ENCODE data around the gene MCM8.

Gene MCM8

GRCh38 chr20:6006603-6006949 lies 56.1 kb downstream of the MCM8 start:
- H3F3A ChIP-seq (ENCODE audit: insufficient read depth, low read length), result peaks cover 10% of the 10 kb centered on the region
- H3K4me1 ChIP-seq (ENCODE audit: low read length), result peaks cover 12% of the 10 kb centered on the region; the same call in 1 of the 2 replicates
- peak overlapping the region; percentile 87; the same call in 1 of the 2 replicates for H2AFZ ChIP-seq (ENCODE audit: low read length)
- no peak for DNase-seq
- H3K9me3 ChIP-seq (replicated peaks; ENCODE audit: insufficient read depth, low read length), result no peaks in the 10 kb centered on the region
- no peaks in the 10 kb centered on the region for H4K20me1 ChIP-seq (ENCODE audit: insufficient read depth, low read length)
- H3K27ac ChIP-seq (ENCODE audit: low read length), result no peak overlapping the region
- H3K9ac ChIP-seq (ENCODE audit: low read length), result peak overlapping the region; percentile 51; the same call in 1 of the 2 replicates
- TF ChIP-seq EZH2phosphoT487 (IDR thresholded peaks at IDR 0.05; ENCODE audit: low read length), result no peak
- TF ChIP-seq CTCF (IDR thresholded peaks at IDR 0.05; ENCODE audit: low read length), result no peak
- TF ChIP-seq EZH2 (optimal IDR thresholded peaks at IDR 0.05; ENCODE audit: low read depth, low read length), result no peak
- H3K36me3 ChIP-seq (replicated peaks; ENCODE audit: insufficient read depth, low read length), result peaks cover 4% of the 10 kb centered on the region; the same call in 1 of the 2 replicates
- H3K4me2 ChIP-seq (ENCODE audit: low read depth, low read length), result peak overlapping the region; percentile 82
- H3K9me2 ChIP-seq (replicated peaks; ENCODE audit: insufficient read depth, low read length), result no peaks in the 10 kb centered on the region
- H3K4me3 ChIP-seq (ENCODE audit: low read length), result peak overlapping the region; percentile 70
- H3K27me3 ChIP-seq (replicated peaks; ENCODE audit: insufficient read depth, low read length), result no peaks in the 10 kb centered on the region
- peaks cover 41% of the 10 kb centered on the region for H3K79me2 ChIP-seq (ENCODE audit: low read length)

GRCh38 chr20:6007094-6007528 lies 56.7 kb downstream of the MCM8 start:
- H2AFZ ChIP-seq (ENCODE audit: low read length), result no peak overlapping the region
- peaks cover 7% of the 10 kb centered on the region; the same call in 1 of the 2 replicates for H3K36me3 ChIP-seq (replicated peaks; ENCODE audit: insufficient read depth, low read length)
- no peaks in the 10 kb centered on the region for H4K20me1 ChIP-seq (ENCODE audit: insufficient read depth, low read length)
- H3K27me3 ChIP-seq (replicated peaks; ENCODE audit: insufficient read depth, low read length), result no peaks in the 10 kb centered on the region
- peak overlapping the region; percentile 51; the same call in 1 of the 2 replicates for H3K9ac ChIP-seq (ENCODE audit: low read length)
- H3K27ac ChIP-seq (ENCODE audit: low read length), result no peak overlapping the region
- H3K4me2 ChIP-seq (ENCODE audit: low read depth, low read length), result peak overlapping the region; percentile 82
- H3K9me3 ChIP-seq (replicated peaks; ENCODE audit: insufficient read depth, low read length), result no peaks in the 10 kb centered on the region
- peaks cover 44% of the 10 kb centered on the region for H3K79me2 ChIP-seq (ENCODE audit: low read length)
- TF ChIP-seq CTCF (IDR thresholded peaks at IDR 0.05; ENCODE audit: low read length) (no peak), EZH2 (optimal IDR thresholded peaks at IDR 0.05; ENCODE audit: low read depth, low read length) (no peak), EZH2phosphoT487 (IDR thresholded peaks at IDR 0.05; ENCODE audit: low read length) (no peak)
- H3K9me2 ChIP-seq (replicated peaks; ENCODE audit: insufficient read depth, low read length), result no peaks in the 10 kb centered on the region
- peaks cover 10% of the 10 kb centered on the region for H3F3A ChIP-seq (ENCODE audit: insufficient read depth, low read length)
- DNase-seq, result peak; percentile 22
- peaks cover 12% of the 10 kb centered on the region; the same call in 1 of the 2 replicates for H3K4me1 ChIP-seq (ENCODE audit: low read length)
- H3K4me3 ChIP-seq (ENCODE audit: low read length), result peak overlapping the region; percentile 70

GRCh38 chr20:6007529-6008103 lies 57.2 kb downstream of the MCM8 start:
- no peak for DNase-seq
- no peaks in the 10 kb centered on the region for H3K27me3 ChIP-seq (replicated peaks; ENCODE audit: insufficient read depth, low read length)
- H3F3A ChIP-seq (ENCODE audit: insufficient read depth, low read length), result peaks cover 10% of the 10 kb centered on the region
- H3K27ac ChIP-seq (ENCODE audit: low read length), result no peak overlapping the region
- no peaks in the 10 kb centered on the region for H3K9me2 ChIP-seq (replicated peaks; ENCODE audit: insufficient read depth, low read length)
- H3K9ac ChIP-seq (ENCODE audit: low read length), result peak overlapping the region; percentile 51; the same call in 1 of the 2 replicates
- H3K9me3 ChIP-seq (replicated peaks; ENCODE audit: insufficient read depth, low read length), result no peaks in the 10 kb centered on the region
- H3K79me2 ChIP-seq (ENCODE audit: low read length), result peaks cover 49% of the 10 kb centered on the region
- H4K20me1 ChIP-seq (ENCODE audit: insufficient read depth, low read length), result no peaks in the 10 kb centered on the region
- no peak for TF ChIP-seq CTCF (IDR thresholded peaks at IDR 0.05; ENCODE audit: low read length)
- TF ChIP-seq EZH2 (optimal IDR thresholded peaks at IDR 0.05; ENCODE audit: low read depth, low read length), result no peak
- no peak for TF ChIP-seq EZH2phosphoT487 (IDR thresholded peaks at IDR 0.05; ENCODE audit: low read length)
- peak overlapping the region; percentile 70 for H3K4me3 ChIP-seq (ENCODE audit: low read length)
- H3K4me2 ChIP-seq (ENCODE audit: low read depth, low read length), result peak overlapping the region; percentile 82
- H3K36me3 ChIP-seq (replicated peaks; ENCODE audit: insufficient read depth, low read length), result peaks cover 9% of the 10 kb centered on the region; the same call in 1 of the 2 replicates
- peaks cover 12% of the 10 kb centered on the region; the same call in 1 of the 2 replicates for H3K4me1 ChIP-seq (ENCODE audit: low read length)
- H2AFZ ChIP-seq (ENCODE audit: low read length), result no peak overlapping the region
